GM15510 (cell line): Measurements from ENCODE around the gene RPL38.

Experiments
- POLR2A ChIP-seq: IDR thresholded peaks from 3 replicates; pipeline ENCODE4 v1.6.1; 2011; ENCODE audit warnings: borderline replicate concordance; ENCODE audit not compliant: insufficient read length; ENCODE audit errors: extremely low read depth

Gene RPL38

GRCh38 chr17:74203439-74204240 lies at the start of gene RPL38:
TSS of gene RPL38 (plus strand) at chr17:74203678. CDS start at chr17:74203956, 278 bp downstream.
- TF ChIP-seq POLR2A: peak; percentile 95

DNA sequence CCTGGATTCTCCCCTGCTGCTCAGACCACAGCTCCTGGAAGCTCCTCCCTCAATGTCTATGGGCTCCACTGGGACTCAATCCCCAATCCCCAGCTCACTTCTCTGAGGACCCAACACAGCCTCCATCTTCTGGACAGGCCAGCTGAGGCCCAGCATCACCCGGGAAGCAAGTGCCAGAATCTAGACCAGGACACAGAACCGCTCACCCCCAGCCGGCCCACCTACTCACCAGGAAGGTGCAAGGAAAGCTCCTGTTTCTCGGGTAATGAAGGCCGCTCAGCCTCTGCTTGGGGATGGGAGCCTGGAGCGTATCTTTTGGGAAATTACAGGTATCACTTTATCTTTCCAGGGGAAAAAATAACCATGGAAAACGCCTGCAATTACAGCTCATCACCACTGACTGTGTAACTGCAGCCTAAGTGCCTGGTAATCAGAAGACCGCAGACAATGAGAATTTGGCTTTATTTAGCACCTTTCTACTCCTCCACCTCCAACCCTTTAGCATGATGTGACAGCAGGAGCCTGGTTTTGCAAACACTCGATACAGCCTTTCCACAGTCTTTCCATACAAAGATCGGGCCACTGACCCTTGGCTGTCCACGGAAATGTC lies 49.6 kb upstream of the RPL38 start:
- no peak for TF ChIP-seq POLR2A

GRCh38 chr17:74156878-74157277 lies 46.6 kb upstream of the RPL38 start:
- no peak for TF ChIP-seq POLR2A

DNA sequence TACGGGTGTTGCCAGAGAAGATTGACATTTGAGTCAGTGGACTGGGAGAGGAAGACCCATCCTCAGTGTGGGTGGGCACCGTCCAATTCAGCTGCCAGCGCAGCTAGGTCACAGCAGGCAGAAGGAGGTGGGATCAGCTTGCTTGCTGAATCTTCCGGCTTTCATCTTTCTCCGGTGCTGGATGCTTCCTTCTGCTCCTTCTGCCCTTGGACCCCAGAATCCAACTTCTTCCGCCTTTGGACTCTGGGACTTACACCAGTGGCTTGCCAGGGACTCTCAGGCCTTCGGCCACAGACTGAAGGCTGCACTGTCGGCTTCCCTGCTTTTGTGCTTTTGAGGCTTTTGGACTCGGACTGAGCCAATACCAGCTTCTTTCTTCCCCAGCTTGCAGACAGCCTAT lies 46.1 kb upstream of the RPL38 start:
- TF ChIP-seq POLR2A: no peak

DNA sequence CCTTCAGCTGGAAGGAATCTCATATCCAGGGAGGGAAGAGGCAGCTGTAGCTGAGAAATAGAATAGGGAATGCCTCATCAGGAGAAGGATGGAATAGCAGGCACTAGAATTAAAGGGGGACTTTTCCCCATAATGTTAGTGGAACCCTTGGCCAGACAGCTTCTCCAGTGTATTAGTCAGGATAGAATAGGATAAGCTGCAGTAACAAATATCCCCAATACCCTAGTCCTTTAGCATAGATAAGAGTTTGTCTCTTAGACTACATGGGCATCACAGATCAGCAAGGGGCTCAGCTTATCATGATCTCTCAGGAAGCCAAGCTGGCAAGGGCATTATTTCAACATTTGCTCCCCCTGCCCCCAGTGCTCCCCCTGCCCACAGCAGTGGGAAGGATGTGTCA lies 44.7 kb upstream of the RPL38 start:
- TF ChIP-seq POLR2A: no peak

DNA sequence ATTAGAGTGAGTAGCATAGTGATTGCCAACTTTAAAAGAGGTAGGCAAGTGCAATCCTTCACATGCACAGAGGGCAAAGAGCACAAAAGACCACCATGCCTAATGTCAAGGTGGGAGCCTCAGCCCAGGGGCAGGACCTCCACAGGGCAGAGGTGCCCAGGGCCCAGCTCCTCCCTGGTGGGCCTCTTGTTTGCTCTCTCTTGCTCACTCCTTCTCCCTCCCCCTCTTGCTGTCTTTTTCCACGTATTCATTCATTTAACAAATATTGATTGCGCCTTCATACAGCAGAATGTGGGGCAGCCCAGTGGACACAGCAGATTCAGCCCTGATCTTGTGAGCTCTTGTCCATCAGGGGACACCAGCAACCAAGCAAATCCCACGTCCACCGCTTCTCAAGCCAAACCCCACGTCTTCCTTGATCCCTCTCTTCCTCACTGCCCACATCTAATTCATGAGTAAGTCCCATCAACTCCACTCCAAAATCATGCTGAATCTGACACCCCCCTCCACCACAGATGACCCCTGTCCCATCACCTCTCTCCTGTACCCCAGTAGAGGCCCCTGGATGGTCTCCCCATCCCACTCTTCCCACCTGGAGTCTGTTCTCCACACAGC lies 44.1 kb upstream of the RPL38 start:
- TF ChIP-seq POLR2A: no peak

DNA sequence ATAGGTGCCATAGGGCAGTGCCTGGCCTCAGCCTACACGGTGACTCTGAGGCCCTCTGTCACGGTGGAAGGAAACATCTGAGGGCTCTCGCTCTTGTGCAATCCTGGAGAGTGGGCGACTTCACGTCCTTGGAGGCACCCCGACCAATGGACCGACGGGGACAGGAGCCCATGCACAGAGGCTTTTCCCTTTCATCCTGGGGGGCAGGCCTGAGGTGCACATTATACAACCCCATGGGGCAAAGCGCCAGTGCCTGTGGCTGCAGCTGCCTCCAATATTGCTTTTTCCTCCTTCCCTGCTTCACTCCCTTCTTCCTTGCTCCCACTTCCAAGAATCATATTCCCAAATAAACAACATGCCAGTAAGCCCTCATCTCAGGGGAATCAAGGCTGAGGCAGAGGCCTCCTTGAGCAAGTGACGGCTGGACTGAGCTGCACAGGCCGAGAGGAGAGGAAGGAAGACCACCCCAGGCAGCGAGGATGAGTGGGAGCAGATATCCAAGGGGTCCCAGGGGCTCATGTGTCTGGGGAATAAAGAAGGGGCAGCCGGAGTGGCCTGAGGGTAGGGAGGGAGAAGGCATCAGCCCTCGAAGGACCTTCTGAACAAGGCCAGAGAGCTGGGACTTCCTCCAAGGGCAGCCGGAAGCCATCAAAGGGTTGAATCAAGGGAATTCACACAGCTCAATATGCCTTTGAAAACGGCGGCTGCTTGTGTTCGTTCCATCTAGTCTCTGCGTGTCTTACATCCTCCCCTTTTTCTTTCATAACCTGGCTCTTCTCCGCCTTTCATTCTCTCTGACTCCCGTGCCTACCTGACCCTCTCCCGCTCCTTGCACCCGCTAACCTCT lies 42.6 kb upstream of the RPL38 start:
- no peak for TF ChIP-seq POLR2A

DNA sequence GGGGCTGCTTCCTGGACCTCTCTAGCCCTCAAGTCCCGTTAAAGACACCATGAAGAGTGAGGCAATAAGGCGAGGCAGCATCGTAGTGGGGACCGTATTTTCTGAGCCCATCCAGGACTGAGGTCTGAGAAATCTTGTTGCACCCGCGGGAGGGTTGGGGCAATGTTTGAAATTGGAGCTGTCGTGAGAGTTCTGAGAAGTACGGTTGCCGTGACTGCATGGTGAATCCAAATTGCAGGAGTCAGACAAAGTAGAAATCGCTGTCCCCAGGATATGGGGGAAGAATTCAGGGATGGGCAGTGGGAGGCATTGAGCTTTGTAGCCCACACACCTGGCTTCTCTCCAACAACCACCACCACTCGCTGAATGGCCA lies 42.0 kb upstream of the RPL38 start:
- TF ChIP-seq POLR2A: no peak

DNA sequence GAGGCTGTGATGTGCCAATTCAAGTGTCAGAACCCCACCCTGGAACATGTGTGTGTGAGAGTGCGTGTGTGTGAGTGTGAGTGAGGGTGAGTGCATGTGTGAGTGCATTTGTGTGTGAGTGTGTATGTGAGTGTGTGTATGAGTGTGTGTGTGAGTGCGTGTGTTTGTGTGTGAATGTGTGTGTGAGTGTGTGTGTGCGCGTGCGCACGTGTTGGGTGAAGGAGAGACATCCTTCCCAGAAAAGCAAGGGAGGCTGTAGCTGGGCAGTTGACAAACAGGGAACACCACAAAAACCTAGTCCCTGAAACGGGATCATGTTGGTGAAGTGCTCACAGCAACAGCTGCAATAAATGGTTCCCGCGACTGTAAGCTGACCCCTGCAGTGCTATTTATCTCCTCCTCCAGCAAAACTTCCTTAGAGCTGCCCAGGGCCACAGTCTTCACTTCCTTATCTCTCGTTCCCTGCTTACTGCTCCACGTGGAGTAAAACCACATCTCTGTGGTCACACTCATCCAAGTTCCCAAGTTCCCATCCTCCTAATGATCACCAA lies 40.1 kb upstream of the RPL38 start:
- no peak for TF ChIP-seq POLR2A

DNA sequence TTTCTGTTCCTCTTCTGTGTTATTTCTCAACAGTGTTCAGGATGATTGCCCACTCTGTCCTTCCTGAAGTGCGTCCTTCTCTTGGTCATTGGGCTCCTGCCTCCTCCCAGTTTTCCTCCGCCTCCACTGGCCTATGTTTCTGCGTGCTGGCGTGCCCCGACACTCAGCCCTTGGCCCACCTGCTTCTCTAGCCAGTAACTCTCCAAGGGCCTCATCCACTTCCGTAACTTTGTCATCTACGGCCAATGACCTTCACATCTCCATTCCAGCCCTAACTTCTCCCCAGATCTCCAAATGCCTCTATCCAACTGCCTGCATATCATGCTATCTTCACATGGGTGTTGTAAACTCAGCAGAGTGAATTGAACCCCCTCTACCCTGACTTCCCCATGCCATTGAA lies 39.6 kb upstream of the RPL38 start:
- TF ChIP-seq POLR2A: no peak

DNA sequence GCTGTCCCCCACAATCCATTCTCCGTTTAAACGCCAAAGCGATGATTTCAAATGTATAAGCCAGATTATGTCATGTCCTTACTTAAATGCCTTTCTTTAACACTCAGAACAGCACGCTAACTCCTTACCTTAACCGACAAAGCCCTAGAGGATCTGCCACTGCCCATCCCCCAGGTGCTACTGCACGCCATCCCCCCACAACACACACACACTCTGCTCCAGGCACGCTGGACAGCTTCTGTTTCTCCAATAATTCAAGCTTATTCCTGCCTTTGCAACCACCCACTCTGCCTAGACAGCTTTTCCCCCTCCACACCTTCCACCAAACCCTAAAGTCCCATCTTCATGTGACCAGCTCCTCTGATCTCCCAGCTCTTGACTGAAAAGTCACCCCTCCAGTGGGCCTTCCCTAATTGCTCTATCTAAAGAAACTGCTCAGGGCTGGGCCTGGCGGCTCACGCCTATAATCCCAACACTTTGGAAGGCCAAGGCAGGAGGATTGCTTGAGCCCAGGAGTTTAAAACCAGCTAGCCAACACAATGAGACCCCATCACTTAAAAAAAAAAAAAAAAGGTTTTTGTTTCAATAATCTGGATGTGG lies 38.9 kb upstream of the RPL38 start:
- no peak for TF ChIP-seq POLR2A

DNA sequence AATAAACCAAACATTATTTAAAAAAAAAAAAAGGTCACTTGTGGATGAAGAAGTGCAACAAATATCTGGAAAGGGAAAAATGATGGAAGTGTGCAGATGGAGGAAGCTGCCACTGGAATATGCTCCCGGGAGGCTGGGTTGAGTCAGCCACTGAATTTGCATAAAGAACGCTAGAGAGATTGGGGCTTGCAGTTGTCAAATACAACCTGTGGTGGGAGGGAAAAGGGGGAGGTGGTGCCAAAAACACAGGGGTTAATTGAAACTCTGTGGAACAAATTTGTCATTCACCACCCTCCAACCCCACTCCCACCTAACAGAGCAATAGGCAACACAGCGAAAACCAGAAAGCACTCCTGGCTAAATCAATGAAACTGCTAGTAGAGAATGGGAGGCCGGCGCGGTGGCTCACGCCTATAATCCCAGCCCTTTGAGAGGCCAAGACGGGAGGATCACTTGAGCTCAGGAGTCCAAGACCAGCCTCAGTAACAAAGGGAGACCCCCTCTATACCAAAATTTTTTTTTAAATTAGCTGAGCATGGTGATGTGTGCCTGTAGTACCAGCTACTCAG lies 37.6 kb upstream of the RPL38 start:
- no peak for TF ChIP-seq POLR2A

- TF ChIP-seq POLR2A: no peak
These were observed 32.6 kb upstream of the RPL38 start for GRCh38 chr17:74170924-74171323.

GRCh38 chr17:74172700-74173099 lies 30.8 kb upstream of the RPL38 start:
- TF ChIP-seq POLR2A: no peak
